Measurements from ENCODE around the gene NSUN6.

DNA sequence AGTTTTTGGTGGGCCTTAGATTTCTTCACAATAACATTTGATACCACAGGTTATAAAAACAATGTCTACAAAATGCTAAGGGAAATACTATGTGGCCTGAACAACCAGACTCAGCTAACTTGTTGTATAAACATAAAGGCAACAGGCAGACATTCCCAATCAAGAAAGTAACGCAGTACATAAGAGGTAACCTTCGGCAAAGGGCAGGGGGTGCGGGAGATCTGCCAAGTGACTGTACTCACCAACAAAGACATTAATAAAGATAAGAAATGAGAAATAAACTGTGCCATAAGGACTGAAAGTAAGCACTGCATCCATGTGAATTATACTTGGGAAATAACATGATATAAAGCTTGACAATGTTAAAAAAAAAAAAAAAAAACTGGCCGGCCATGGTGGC, 15.4 kb downstream of the NSUN6 start:
- TF ChIP-seq, protein P1, sequence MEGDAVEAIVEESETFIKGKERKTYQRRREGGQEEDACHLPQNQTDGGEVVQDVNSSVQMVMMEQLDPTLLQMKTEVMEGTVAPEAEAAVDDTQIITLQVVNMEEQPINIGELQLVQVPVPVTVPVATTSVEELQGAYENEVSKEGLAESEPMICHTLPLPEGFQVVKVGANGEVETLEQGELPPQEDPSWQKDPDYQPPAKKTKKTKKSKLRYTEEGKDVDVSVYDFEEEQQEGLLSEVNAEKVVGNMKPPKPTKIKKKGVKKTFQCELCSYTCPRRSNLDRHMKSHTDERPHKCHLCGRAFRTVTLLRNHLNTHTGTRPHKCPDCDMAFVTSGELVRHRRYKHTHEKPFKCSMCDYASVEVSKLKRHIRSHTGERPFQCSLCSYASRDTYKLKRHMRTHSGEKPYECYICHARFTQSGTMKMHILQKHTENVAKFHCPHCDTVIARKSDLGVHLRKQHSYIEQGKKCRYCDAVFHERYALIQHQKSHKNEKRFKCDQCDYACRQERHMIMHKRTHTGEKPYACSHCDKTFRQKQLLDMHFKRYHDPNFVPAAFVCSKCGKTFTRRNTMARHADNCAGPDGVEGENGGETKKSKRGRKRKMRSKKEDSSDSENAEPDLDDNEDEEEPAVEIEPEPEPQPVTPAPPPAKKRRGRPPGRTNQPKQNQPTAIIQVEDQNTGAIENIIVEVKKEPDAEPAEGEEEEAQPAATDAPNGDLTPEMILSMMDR (IDR thresholded peaks at IDR 0.05) = no peak
- no peak for TF ChIP-seq POLR2A (IDR thresholded peaks at IDR 0.05)

Data from testis (tissue), 2 donors.